Body of pancreas (tissue), 4 donors: ENCODE data around the gene DNAJA4.

Experiments used
- POLR2A ChIP-seq, 3 donors: fragments of 450-650 bp; IDR thresholded peaks; one replicate each; pipeline ENCODE4 v1.6.1; 2016; ENCODE audit warnings: antibody characterized with exemption in 3 of 3, mild to moderate bottlenecking in 2 of 3
- TF ChIP-seq, protein P1 (sequence below), 7 experiments: fragments of 450-650 bp in 4 of 7; fragments of 200-600 bp in 3 of 7; sonication (generic) in 3 of 7; IDR thresholded peaks; one replicate each; pipeline ENCODE4 v1.5.1; 2016 to 2019; ENCODE audit warnings: antibody characterized with exemption in 7 of 7

DNA sequence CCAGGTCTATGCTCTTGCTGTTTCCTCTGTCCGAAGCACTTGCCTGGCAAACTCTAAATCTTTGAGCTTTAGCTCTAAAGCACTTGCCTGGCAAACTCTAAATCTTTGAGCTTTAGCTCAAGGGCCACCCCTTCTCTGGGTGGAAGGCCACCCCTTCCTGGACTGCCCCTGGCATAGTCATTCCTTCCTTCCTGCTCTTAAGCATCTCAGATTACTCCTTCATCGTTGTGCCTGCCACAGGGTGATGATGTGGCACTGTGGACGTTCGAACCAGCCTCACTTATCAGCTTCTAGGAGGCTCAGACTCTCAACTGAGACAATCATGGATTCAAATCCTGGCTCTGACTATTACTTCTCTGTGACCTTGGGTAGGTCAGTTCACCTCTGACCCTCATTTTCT lies 65.3 kb downstream of the DNAJA4 start:
- TF ChIP-seq, protein P1, sequence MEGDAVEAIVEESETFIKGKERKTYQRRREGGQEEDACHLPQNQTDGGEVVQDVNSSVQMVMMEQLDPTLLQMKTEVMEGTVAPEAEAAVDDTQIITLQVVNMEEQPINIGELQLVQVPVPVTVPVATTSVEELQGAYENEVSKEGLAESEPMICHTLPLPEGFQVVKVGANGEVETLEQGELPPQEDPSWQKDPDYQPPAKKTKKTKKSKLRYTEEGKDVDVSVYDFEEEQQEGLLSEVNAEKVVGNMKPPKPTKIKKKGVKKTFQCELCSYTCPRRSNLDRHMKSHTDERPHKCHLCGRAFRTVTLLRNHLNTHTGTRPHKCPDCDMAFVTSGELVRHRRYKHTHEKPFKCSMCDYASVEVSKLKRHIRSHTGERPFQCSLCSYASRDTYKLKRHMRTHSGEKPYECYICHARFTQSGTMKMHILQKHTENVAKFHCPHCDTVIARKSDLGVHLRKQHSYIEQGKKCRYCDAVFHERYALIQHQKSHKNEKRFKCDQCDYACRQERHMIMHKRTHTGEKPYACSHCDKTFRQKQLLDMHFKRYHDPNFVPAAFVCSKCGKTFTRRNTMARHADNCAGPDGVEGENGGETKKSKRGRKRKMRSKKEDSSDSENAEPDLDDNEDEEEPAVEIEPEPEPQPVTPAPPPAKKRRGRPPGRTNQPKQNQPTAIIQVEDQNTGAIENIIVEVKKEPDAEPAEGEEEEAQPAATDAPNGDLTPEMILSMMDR (IDR thresholded peaks at IDR 0.05), result no peak
- no peak for TF ChIP-seq POLR2A (IDR thresholded peaks at IDR 0.05)
